Heart left ventricle (tissue), 16 donors: ENCODE results near the gene B3GALT5. TPM values are rescaled to one million over a fixed set of nuclear protein-coding genes. Genes with fewer than 3 reads are reported as not detected.

Experiments
- ATAC-seq, 4 donors: fragments of 200-7000 bp; cut with Tn5 transposase; one replicate each; pipeline ENCODE4 v1.9.1; 2020 to 2022; ENCODE audit warnings: moderate library complexity in 4 of 4, mild to moderate bottlenecking in 3 of 4, moderate number of reproducible peaks in 1 of 4
- DNase-seq, 5 donors: peaks; one replicate each; pipeline ENCODE4 v3.0.0-alpha.2; 2020
- H3K27ac ChIP-seq, 12 donors: fragments of 200-600 bp; sonication (generic) in 4 of 12; one replicate each; pipeline versions ENCODE4 v1.5.0 to v1.8.0; 2016 to 2022; ENCODE audit warnings: mild to moderate bottlenecking in 2 of 12
- H3K27me3 ChIP-seq, 9 donors: fragments of 200-600 bp; sonication (generic) in 2 of 9; one replicate each; pipeline versions ENCODE4 v1.5.1 to v1.8.0; 2016 to 2022; ENCODE audit warnings: mild to moderate bottlenecking in 3 of 9
- H3K36me3 ChIP-seq, 9 donors: fragments of 200-600 bp; sonication (generic) in 2 of 9; one replicate each; pipeline versions ENCODE4 v1.5.0 to v1.8.0; 2018 to 2022; ENCODE audit warnings: mild to moderate bottlenecking in 2 of 9
- H3K4me1 ChIP-seq, 12 donors: fragments of 200-600 bp; sonication (generic) in 4 of 12; one replicate each; pipeline versions ENCODE4 v1.5.0 to v1.8.0; 2016 to 2022; ENCODE audit warnings: mild to moderate bottlenecking in 3 of 12
- H3K4me3 ChIP-seq, 12 donors: fragments of 200-600 bp; sonication (generic) in 4 of 12; one replicate each; pipeline versions ENCODE4 v1.5.0 to v1.8.0; 2017 to 2022; ENCODE audit warnings: mild to moderate bottlenecking in 9 of 12, moderate library complexity in 4 of 12
- H3K9me3 ChIP-seq, 12 donors: fragments of 200-600 bp; sonication (generic) in 4 of 12; one replicate each; pipeline versions ENCODE4 v1.5.0 to v1.8.0; 2016 to 2022; ENCODE audit warnings: mild to moderate bottlenecking in 1 of 12
- CTCF ChIP-seq, 12 donors: fragments of 200-600 bp; sonication (generic) in 4 of 12; IDR thresholded peaks; one replicate each; pipeline versions ENCODE4 v1.5.0 to v1.8.0; 2018 to 2022; ENCODE audit warnings: antibody characterized with exemption in 12 of 12, mild to moderate bottlenecking in 5 of 12
- POLR2A ChIP-seq, 2 donors: fragments of 450-650 bp; IDR thresholded peaks; one replicate each; pipeline ENCODE4 v1.6.1; 2017; ENCODE audit warnings: antibody characterized with exemption in 2 of 2, mild to moderate bottlenecking in 2 of 2, moderate library complexity in 2 of 2
- WGBS, 4 donors: extraction: QIAGEN DNeasy Blood & Tissue Kit in 2 of 4; methylation state at CpG; one replicate each; pipeline versions ENCODE4 v1.1.5 to v1.1.7; 2013 to 2018; 5-methylcytosine and 5-hydroxymethylcytosine counted together
- intact Hi-C, 10 donors: fragments of 100-400 bp; cut with DNase I; formaldehyde crosslinking; loops; one replicate each; pipeline versions ENCODE4 v1.11.1 to v1.14.2; 2022
- polyA plus RNA-seq, 2 donors: library from polyadenylated mRNA; stranded (reverse); fragments of 200-250 nt; gene quantifications; one replicate each; pipeline ENCODE4 v1.2.3, GENCODE V29; 2013
- total RNA-seq, 9 donors: library from RNA; depleted of rRNA in 2 of 9; stranded (reverse); fragments of >200 nt in 2 of 9; fragmentation: NEBNext Ultra II Directional in 3 of 9; extraction: Animal tissue kit (Norgen Biotek cat#: 25700) in 3 of 9; gene quantifications; one replicate each; pipeline versions ENCODE4 v1.1.0 to v1.2.4, GENCODE V29; 2016 to 2023
- donor health status: ischemic (EF 13 %, LVEDD 7.1; RV severe dilation, severe dysfunction).
- donor health status: healthy with polysubstance abuse.
- donor health status: DM: no; HTN: yes; CAD: no.
- donor health status: DM: no; HTN: no; CAD: no.
- donor health status: ischemic (EF 25% LVEDD 6.9; RV normal size, moderate dysfunction).
- donor health status: ischemic (EF 25% LVEDD 5.7; RV mildly dilated, moderate dysfunction).
- donor health status: healthy.
- donor health status: DM: yes; HTN: yes; CAD: no.
- donor health status: ischemic (EF 35%, LVEDD 5.7; RV mildly dilated, moderate dysfunction).
- donor health status: nonischemic (EF 11% LVEDD 7.7; RV severe dilation, severe dysfunction).
- donor health status: DM: yes; HTN: yes; CAD: no.
- donor health status: PGD.
- donor health status: ischemic (EF 29% LVEDD 5.4; RV normal size, mild dysfunction).
- donor health status: nonischemic (EF 23%, LVEDD 6.1; RV moderate dilation, normal function).

Gene B3GALT5
- total and polyA plus RNA-seq, 11 donors, result 0.01 to 0.71 (median 0.07) TPM; not detected in 2

- H3K9me3 ChIP-seq, result no peaks in the 10 kb centered on the region
- H3K4me1 ChIP-seq, result no peaks in the 10 kb centered on the region
- intact Hi-C loops, result loop anchor here in 3 of 10 donors (5.0 to 10.0 kb wide), 3 partner anchors 107 to 115 kb away; no protein-coding TSS in a partner anchor
- 87 to 91% (median 89%) methylated on average over 10 of the region's 10 CpGs for WGBS, 4 donors
- H3K27ac ChIP-seq, result no peak overlapping the region
- TF ChIP-seq POLR2A (IDR thresholded peaks at IDR 0.05) (no peak), CTCF (IDR thresholded peaks at IDR 0.05) (no peak)
- DNase-seq (no peak), ATAC-seq (no peak)
- no peaks in the 10 kb centered on the region for H3K27me3 ChIP-seq
- H3K36me3 ChIP-seq, result no peaks in the 10 kb centered on the region
- no peak overlapping the region for H3K4me3 ChIP-seq
These were observed 19.3 kb downstream of the B3GALT5 start for GRCh38 chr21:39631842-39632562.

GRCh38 chr21:39632796-39633442 is 20.2 kb downstream of the B3GALT5 start:
- H3K27me3 ChIP-seq, result no peaks in the 10 kb centered on the region
- H3K9me3 ChIP-seq, result no peaks in the 10 kb centered on the region
- no peaks in the 10 kb centered on the region for H3K36me3 ChIP-seq
- intact Hi-C loops, result loop anchor here in 3 of 10 donors (5.0 to 10.0 kb wide), 3 partner anchors 108 to 116 kb away; no protein-coding TSS in a partner anchor
- ATAC-seq, result no peak
- DNase-seq, result no peak
- no peak overlapping the region for H3K27ac ChIP-seq
- H3K4me1 ChIP-seq, result no peaks in the 10 kb centered on the region
- no peak overlapping the region for H3K4me3 ChIP-seq
- WGBS, 4 donors, result 87 to 96% (median 92%) methylated on average over 1 of the region's 1 CpG
- no peak for TF ChIP-seq CTCF (IDR thresholded peaks at IDR 0.05)
- TF ChIP-seq POLR2A (IDR thresholded peaks at IDR 0.05), result no peak

- Histone ChIP-seq H3K9me3 (no peaks in the 10 kb centered on the region), H3K27ac (no peak overlapping the region), H3K4me1 (no peaks in the 10 kb centered on the region), H3K27me3 (peaks cover 0 to 7% (median 0%) of the 10 kb centered on the region in 9 donors), H3K4me3 (no peak overlapping the region), H3K36me3 (no peaks in the 10 kb centered on the region)
- 88 to 93% (median 92%) methylated on average over 5 of the region's 5 CpGs for WGBS, 4 donors
- TF ChIP-seq CTCF (IDR thresholded peaks at IDR 0.05), result no peak
- TF ChIP-seq POLR2A (IDR thresholded peaks at IDR 0.05), result no peak
- no peak for DNase-seq
- ATAC-seq, result no peak
- intact Hi-C loops, result loop anchor here in 3 of 10 donors (5.0 to 10.0 kb wide), 3 partner anchors 109 to 116 kb away; no protein-coding TSS in a partner anchor
These were observed 21.0 kb downstream of the B3GALT5 start for GRCh38 chr21:39633770-39634181.

GRCh38 chr21:39634507-39634906 is 21.8 kb downstream of the B3GALT5 start:
- intact Hi-C loops, result loop anchor here in 3 of 10 donors (5.0 to 10.0 kb wide), 3 partner anchors 110 to 117 kb away; no protein-coding TSS in a partner anchor
- ATAC-seq, result no peak
- Histone ChIP-seq H3K27me3 (peaks cover 0 to 9% (median 0%) of the 10 kb centered on the region in 9 donors), H3K36me3 (no peaks in the 10 kb centered on the region), H3K4me3 (no peak overlapping the region), H3K27ac (no peak overlapping the region), H3K4me1 (no peaks in the 10 kb centered on the region), H3K9me3 (no peaks in the 10 kb centered on the region)
- WGBS, 4 donors, result 91 to 95% (median 94%) methylated on average over 10 of the region's 10 CpGs
- TF ChIP-seq POLR2A (IDR thresholded peaks at IDR 0.05) (no peak), CTCF (IDR thresholded peaks at IDR 0.05) (no peak)
- DNase-seq, result no peak
